ENCODE results near the gene TMEM176B.

The TMEM176B gene

GRCh38 chr7:150753826-150754603 is 46.1 kb downstream of the TMEM176B start:
- in situ Hi-C loops (cut with MboI; ENCODE audit: low sequenced_read_pairs, unreplicated experiment) = loop anchor here (10.0 kb wide), 1 partner anchor 309 kb away; no protein-coding TSS in a partner anchor
- peak; percentile 28 for TF ChIP-seq CTCF (IDR thresholded peaks at IDR 0.05; ENCODE audit: borderline replicate concordance, control extremely low read depth, extremely low read depth, insufficient read depth, missing control alignments)
- peak; percentile 40 for DNase-seq (ENCODE audit: low spot score)

- in situ Hi-C loops (cut with MboI; ENCODE audit: low sequenced_read_pairs, unreplicated experiment) = loop anchor here (10.0 kb wide), 1 partner anchor 308 kb away; no protein-coding TSS in a partner anchor
- DNase-seq (ENCODE audit: low spot score) = no peak
- no peak for TF ChIP-seq CTCF (IDR thresholded peaks at IDR 0.05; ENCODE audit: borderline replicate concordance, control extremely low read depth, extremely low read depth, insufficient read depth, missing control alignments)
Observed at GRCh38 chr7:150753239-150753638, 46.9 kb downstream of the TMEM176B start.

GRCh38 chr7:150751702-150752101 is 48.5 kb downstream of the TMEM176B start:
- no peak for TF ChIP-seq CTCF (IDR thresholded peaks at IDR 0.05; ENCODE audit: borderline replicate concordance, control extremely low read depth, extremely low read depth, insufficient read depth, missing control alignments)
- in situ Hi-C loops (cut with MboI; ENCODE audit: low sequenced_read_pairs, unreplicated experiment) = loop anchor here (10.0 kb wide), 1 partner anchor 307 kb away; no protein-coding TSS in a partner anchor
- DNase-seq (ENCODE audit: low spot score) = no peak

GRCh38 chr7:150748376-150748775 is 51.8 kb downstream of the TMEM176B start:
- in situ Hi-C loops (cut with MboI; ENCODE audit: low sequenced_read_pairs, unreplicated experiment) = no loop called here
- no peak for DNase-seq (ENCODE audit: low spot score)
- TF ChIP-seq CTCF (IDR thresholded peaks at IDR 0.05; ENCODE audit: borderline replicate concordance, control extremely low read depth, extremely low read depth, insufficient read depth, missing control alignments) = no peak

GRCh38 chr7:150746921-150747320 is 53.2 kb downstream of the TMEM176B start:
- no peak for TF ChIP-seq CTCF (IDR thresholded peaks at IDR 0.05; ENCODE audit: borderline replicate concordance, control extremely low read depth, extremely low read depth, insufficient read depth, missing control alignments)

GRCh38 chr7:150745876-150746275 is 54.3 kb downstream of the TMEM176B start:
- TF ChIP-seq CTCF (IDR thresholded peaks at IDR 0.05; ENCODE audit: borderline replicate concordance, control extremely low read depth, extremely low read depth, insufficient read depth, missing control alignments) = no peak
- DNase-seq (ENCODE audit: low spot score) = no peak
- in situ Hi-C loops (cut with MboI; ENCODE audit: low sequenced_read_pairs, unreplicated experiment) = no loop called here

More at GRCh38 chr7:150746921-150747320, 53.2 kb downstream of the TMEM176B start:
- DNase-seq (ENCODE audit: low spot score) = no peak
- in situ Hi-C loops (cut with MboI; ENCODE audit: low sequenced_read_pairs, unreplicated experiment) = no loop called here

Data from GM13976 (cell line).